ENCODE results near the gene COL6A1.

Gene COL6A1

DNA sequence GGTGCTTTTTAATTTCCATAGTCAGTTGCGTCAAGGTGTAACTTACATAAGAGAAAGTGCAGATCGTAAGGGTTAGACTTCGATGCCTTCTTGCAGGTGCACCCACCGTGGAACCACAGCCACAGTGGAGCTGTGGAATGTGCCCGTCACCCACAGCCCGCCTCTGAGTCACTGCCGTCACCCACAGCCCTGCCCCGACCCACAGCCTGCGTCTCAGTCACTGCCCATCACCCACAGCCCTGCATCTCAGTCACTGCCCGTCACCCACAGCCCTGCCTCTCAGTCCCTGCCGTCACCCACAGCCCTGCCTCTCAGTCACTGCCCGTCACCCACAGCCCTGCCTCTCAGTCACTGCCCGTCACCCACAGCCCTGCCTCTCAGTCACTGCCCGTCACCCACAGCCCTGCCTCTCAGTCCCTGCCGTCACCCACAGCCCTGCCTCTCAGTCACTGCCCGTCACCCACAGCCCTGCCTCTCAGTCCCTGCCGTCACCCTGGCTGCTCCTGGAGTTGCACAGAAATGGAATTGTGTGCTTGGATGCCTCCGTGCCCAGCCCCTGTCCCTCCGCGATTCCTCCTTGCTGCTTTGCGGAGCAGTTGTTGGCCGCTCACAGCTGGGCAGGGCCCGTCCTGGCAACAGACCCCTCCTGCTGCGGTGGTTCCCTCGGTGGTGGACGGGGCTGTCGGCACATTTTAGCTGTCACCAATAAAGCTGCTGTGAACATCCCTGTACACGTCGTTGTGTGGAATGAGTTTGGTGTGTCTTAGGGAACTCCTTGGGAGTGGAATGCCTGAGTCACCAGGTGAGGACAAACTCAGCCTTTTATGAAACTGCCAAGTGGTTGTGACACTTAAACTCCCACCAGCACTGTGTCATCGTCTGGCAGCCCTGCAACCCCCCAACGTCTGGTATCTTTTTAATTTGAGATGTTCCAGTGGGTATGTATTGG is 71.4 kb downstream of the COL6A1 start:
- DNase-seq: peak; percentile 30 to 37

DNA sequence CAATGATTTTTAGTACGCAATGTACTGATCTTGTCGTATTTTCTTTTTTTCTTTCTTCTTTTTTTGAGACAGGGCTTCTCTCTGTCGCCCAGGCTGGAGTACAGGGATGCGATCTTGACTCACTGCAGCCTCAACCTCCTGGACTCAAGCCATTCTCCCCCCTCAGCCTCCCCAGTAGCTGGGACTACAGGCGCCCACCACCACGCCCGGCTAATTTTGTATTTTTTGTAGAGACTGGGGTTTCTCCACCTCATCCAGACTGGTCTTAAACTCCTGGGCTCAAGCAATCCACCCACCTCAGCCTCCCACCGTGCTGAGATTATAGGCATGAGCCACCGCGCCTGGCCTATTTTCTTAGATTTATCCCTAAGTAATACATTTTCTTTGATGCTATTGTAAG is 72.5 kb downstream of the COL6A1 start:
- DNase-seq: no peak

DNA sequence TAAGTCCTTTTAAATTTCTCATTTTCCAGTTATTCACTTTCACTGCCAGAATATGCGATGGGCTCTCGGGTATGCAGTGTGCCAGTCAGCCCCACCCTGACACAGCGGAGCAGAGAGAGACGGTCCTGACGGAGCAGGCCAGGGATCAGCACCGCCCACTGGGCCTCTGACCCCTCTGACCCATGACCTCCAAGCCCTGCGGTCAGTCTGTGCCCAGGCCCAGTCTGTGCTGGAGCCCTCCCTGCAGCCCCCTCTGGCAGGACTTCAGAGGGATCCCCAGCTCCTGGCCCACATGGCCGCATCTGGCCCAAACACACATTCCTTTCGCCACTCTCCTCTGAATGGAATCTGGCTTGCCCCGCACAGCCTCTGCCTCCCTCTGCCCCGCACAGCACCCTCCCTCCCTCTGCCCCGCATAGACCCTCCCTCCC is 72.9 kb downstream of the COL6A1 start:
- DNase-seq: no peak

All from stimulated activated CD4-positive, alpha-beta T cell treated with anti-CD3 and anti-CD28 coated beads, Interleukin-2, amount 100 ng/mL, for 48 hours (primary cell).